GM21737 (cell line): ENCODE data around the gene EME1.
"Not testable (repeated sequence)": the region's sequence is repeated elsewhere in the genome, so short reads cannot be mapped to it uniquely, and the experiment has no call there.

Experiments used
- ATAC-seq: cut with Tn5 transposase; IDR thresholded peaks from one replicate; pipeline ENCODE4 v1.9.1; 2021; ENCODE audit warnings: mild to moderate bottlenecking, moderate library complexity; ENCODE audit not compliant: unreplicated experiment

EME1 gene

GRCh38 chr17:50424996-50425681, 52.1 kb downstream of the EME1 start:
- ATAC-seq: no peak

GRCh38 chr17:50425682-50426471, 52.8 kb downstream of the EME1 start, which contains the start of gene ACSF2:
TSS of gene ACSF2 (plus strand) at chr17:50426218. CDS start at chr17:50426262, 44 bp downstream.
- no peak for ATAC-seq

- no peak for ATAC-seq
Measured at GRCh38 chr17:50426472-50426782, 53.4 kb downstream of the EME1 start.

- ATAC-seq: no peak
Measured at GRCh38 chr17:50426814-50427787, 54.1 kb downstream of the EME1 start.

GRCh38 chr17:50428126-50428525, 55.1 kb downstream of the EME1 start:
- not testable (repeated sequence) for ATAC-seq

- ATAC-seq: no peak
Measured at GRCh38 chr17:50428831-50429424, 55.9 kb downstream of the EME1 start.

GRCh38 chr17:50429793-50430192, 56.8 kb downstream of the EME1 start:
- ATAC-seq: no peak
